B cell (primary cell): ENCODE data around the gene GIMAP1.
"Not testable (repeated sequence)": the region's sequence is repeated elsewhere in the genome, so short reads cannot be mapped to it uniquely, and the experiment has no call there.

Source experiments
- EZH2 ChIP-seq: IDR thresholded peaks from 2 replicates; pipeline ENCODE4 v1.6.1; 2012; ENCODE audit warnings: borderline replicate concordance, low read depth, mild to moderate bottlenecking, moderate library complexity, low read length; ENCODE audit not compliant: insufficient read depth, poor library complexity, severe bottlenecking
- TF ChIP-seq, protein P1 (sequence below): fragments of 200-600 bp; IDR thresholded peaks from one replicate; pipeline ENCODE4 v1.8.0; 2022; ENCODE audit warnings: antibody characterized with exemption, mild to moderate bottlenecking

DNA sequence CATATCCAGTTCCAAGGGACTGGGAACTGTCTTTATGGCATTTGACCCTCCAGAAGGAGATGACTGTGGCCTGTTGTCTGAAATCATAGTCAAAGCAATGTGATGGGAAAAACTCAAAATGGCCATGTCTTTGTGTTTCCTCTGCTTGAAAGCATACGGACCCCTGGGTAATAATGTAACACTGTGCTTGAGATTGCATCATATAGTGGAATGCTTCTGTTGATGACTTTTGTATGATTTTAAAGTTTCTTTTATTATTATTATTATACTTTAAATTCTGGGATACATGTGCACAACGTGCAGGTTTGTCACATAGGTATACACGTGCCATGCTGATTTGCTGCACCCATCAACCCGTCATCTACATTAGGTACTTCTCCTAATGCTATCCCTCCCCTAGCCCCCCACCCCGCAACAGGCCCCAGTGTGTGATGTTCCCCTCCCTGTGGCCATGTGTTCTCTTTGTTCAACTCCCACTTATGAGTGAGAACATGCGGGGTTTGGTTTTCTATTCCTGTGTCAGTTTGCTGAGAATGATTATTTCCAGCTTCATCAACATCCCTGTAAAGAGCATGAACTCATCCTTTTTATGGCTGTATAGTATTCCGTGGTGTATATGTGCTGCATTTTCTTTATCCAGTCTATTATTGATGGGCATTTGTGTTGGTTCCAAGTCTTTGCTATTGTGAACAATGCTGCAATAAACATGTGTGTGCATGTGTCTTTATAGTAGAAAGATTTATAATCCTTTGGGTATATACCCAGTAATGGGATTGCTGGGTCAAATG, 44.4 kb upstream of the GIMAP1 start:
- TF ChIP-seq, protein P1, sequence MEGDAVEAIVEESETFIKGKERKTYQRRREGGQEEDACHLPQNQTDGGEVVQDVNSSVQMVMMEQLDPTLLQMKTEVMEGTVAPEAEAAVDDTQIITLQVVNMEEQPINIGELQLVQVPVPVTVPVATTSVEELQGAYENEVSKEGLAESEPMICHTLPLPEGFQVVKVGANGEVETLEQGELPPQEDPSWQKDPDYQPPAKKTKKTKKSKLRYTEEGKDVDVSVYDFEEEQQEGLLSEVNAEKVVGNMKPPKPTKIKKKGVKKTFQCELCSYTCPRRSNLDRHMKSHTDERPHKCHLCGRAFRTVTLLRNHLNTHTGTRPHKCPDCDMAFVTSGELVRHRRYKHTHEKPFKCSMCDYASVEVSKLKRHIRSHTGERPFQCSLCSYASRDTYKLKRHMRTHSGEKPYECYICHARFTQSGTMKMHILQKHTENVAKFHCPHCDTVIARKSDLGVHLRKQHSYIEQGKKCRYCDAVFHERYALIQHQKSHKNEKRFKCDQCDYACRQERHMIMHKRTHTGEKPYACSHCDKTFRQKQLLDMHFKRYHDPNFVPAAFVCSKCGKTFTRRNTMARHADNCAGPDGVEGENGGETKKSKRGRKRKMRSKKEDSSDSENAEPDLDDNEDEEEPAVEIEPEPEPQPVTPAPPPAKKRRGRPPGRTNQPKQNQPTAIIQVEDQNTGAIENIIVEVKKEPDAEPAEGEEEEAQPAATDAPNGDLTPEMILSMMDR, result not testable (repeated sequence)
- not testable (repeated sequence) for TF ChIP-seq EZH2
